ENCODE results near the gene CCDC150.
"Not testable (repeated sequence)": the region's sequence is repeated elsewhere in the genome, so short reads cannot be mapped to it uniquely, and the experiment has no call there.

The CCDC150 gene

DNA sequence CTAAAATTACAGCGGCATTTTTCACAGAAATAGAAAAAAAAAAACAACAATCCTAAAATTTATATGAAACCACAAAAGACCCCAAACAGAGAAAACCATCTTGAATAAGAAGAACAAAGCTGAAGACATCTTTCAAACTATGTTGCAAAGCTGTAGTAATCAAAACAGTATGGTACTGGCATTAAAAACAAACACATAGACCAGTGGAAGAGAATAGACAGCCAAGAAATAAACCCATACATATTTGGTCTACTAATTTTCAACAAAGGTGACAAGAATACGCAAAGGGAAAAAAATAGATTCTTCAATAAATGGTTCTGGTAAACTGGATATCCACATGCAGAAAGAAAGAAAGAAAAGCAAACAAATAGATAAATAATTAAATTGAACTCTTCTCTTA, 9.0 kb upstream of the CCDC150 start:
- in situ Hi-C loops (cut with MboI; ENCODE audit: low sequenced_read_pairs), result no loop called here

DNA sequence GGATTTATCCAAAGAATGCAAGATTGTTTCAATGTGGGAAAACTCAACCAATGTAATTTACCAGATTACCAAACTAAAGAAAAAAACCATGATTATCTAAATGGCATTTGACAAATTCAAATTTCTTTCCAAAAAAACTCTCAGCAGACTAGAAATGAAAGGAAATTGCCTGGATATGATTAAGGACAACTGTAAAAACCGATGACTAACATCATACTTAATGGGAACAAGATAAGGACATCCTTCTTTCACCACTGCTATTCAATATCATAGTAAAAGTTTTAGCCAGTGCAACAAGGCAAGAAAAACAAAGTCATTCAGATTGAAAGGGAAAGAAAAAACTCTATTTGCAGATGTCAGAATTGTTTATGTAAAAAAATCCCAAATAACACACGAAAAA, 4.4 kb upstream of the CCDC150 start:
- in situ Hi-C loops (cut with MboI; ENCODE audit: low sequenced_read_pairs), result no loop called here

DNA sequence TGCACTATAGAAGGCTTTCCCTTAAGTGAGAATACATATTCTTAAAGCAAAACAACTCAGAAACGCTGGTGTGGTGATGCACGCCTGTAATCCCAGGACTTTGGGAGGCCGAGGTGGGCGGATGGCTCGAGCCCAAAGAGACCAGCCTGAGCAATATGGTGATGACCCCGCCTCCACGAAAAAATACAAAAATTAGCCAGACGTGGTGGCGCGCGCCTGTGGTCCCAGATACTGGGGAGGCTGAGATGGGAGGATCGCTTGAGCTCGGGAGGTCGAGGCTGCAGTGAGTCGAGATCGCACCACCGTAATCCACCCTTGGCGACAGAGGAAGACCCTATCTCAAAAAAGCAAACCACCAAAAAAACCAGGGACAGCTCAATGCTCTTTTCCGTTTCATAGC, 750 bp upstream of the CCDC150 start:
- in situ Hi-C loops (cut with MboI; ENCODE audit: low sequenced_read_pairs), result no loop called here

DNA sequence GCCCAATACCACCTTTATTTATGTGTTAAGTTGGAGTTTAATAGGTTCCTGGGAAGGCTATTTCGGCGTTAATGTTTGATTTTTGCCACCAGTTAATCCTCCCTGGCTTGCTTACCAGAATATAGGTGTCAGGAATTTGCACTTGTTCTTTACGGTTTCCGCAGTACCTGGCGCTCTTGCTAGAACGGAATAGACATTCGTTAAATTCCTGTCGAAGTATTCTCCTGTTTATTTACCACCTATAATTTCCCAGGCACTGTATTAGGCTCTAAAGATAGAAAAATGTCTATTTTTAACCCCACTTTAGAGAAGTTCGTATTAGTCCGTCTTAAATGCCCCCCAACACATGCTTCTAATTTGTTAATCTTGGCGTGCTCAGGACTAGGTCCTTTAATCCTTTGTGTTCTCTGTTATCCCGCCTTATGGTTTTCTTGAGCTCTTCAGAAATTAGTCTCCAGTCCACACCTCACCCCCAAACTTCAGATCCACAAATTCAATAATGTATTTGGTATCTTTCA, 575 bp downstream of the CCDC150 start:
- in situ Hi-C loops (cut with MboI; ENCODE audit: low sequenced_read_pairs), result no loop called here

DNA sequence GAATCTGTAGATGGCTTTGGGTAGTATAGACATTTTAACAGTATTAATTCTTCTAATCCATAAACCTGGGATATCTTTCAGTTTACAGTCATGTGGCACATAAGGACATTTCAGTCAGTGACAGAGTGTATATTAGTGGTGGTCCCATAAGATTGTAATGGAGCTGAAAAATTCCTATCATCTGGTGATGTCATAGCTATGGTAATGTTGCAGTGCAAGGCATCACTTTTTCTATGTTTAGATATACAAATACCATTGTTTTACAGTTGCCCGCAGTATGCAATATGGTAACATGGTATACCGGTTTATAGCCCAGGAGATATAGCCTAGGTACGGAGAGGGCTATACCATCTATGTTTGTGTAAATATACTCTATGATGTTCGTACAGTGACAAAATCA, 9.7 kb downstream of the CCDC150 start:
- in situ Hi-C loops (cut with MboI; ENCODE audit: low sequenced_read_pairs), result no loop called here

DNA sequence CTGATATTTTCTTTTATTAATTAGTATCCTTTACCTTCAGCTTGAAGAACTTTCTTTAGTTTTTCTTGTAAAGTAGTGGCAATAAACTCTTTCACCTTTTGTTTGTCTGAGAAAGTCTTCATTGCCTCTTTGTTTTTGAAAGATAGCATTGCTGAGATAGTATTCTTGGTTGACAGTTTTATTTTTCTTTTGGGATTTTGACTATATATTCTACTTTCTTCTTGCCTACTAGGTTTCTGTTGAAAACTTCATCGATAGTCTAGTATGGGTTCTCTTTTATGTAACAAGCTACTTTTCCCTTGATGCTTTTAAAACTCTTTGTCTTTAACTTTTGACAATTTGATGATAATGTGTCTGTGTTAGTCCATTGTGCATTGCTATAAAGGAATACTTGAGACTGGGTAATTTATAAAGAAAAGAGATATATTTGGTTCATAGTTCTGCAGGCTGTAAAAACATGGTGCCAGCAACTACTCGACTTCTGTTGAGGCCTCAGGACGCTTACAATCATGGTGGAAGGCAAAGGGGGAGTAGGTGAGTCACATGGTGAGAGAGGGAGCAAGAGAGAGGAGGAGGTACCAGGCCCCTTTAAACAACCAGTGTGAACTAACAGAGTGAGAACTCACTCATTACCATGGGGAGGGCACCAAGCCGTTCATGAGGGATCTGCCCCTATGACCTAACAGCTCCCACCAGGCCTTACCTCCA, 12.0 kb downstream of the CCDC150 start:
- in situ Hi-C loops (cut with MboI; ENCODE audit: low sequenced_read_pairs), result no loop called here

DNA sequence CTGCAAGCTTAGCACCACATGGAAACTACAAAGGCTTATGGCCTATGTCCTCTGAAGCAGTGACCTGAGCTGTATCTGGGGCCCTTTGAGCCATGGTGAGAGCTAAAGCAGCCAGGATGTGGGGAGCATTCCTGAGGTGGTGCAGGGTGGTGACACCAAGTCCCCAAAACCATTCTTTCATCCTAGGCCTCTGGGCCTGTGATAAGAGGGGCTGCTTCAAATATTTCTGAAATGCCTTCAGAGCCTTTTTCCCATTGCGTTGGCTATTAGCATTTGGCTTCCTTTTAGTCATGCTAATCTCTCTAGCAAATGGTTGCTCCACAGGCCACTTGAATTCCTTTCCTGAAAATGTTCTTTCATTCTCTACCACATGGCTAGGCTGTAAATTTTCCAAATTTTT, 13.4 kb downstream of the CCDC150 start:
- in situ Hi-C loops (cut with MboI; ENCODE audit: low sequenced_read_pairs), result no loop called here

DNA sequence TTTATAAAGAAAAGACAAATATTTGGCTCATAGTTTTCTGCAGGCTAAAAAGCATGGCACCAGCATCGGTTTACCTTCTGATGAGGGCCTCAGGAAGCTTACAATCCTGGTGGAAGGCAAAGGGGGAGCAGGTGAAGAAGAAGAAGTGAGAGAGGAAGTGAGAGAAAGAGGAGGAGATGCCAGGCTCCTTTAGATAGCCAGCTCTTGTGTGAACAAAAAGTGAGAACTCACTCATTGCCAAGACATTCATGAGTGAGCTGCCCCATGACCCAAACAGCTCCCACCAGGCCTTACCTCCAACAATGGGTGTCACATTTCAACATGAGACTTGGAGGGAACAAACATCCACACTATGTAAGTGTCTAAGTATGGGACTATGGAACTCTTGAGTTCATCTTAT, 14.3 kb downstream of the CCDC150 start:
- in situ Hi-C loops (cut with MboI; ENCODE audit: low sequenced_read_pairs), result no loop called here

DNA sequence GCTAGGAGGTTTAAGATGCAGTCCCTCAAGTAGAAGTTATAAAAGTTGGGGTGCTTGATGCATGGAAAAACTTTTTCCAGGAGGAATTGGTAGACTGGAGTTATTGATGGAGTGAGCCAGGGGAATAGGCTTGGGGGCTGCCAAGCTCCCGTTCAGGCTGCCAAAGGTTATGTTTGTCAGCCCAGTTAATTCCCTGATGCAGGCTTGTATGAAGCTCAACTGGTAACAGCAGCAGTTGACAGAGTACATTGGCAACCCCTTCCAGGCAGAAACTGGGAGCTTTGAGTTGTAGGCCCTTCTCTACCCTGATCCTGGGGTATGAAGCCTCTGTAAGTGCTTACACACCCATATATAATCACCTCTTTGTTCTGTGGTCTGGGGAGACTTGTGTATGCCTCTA, 16.2 kb downstream of the CCDC150 start:
- in situ Hi-C loops (cut with MboI; ENCODE audit: low sequenced_read_pairs), result no loop called here

DNA sequence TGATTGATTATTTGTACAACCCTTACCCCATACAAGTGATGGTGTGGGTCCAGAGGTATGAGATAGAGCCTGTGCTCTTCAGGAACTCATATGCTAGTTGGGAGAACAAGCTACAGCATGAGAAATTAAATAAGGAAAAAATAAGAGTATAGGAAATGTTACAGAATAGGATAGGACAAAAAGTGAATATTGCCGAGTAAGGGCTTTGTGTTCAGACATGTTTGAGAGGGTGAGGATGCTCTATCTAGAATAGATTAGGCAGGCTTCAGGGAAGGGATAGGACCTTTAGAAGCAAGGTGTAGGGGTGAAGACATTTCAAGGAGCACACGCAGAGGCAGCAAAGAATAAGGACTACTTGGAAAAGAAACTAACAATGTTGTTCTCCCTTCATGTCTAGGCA, 17.8 kb downstream of the CCDC150 start:
- in situ Hi-C loops (cut with MboI; ENCODE audit: low sequenced_read_pairs), result no loop called here

DNA sequence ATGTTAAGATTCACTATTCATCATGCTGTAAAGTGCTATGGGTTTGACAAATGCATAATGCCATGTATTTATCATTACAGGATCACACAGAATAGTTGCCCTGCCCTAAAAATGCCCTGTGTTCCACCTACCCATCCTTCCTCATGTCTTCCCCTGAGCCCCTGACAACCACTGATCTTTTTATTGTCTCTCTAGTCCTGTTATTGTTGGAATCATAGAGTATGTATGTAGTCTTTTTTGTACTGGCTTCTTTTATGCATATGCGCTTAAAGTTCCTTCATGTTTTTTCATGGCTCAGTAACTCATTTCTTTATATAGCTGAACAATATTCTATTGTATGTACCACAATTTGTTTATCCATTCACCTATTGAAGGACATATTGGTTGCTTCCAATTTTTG, 20.3 kb downstream of the CCDC150 start:
- in situ Hi-C loops (cut with MboI; ENCODE audit: low sequenced_read_pairs), result no loop called here

DNA sequence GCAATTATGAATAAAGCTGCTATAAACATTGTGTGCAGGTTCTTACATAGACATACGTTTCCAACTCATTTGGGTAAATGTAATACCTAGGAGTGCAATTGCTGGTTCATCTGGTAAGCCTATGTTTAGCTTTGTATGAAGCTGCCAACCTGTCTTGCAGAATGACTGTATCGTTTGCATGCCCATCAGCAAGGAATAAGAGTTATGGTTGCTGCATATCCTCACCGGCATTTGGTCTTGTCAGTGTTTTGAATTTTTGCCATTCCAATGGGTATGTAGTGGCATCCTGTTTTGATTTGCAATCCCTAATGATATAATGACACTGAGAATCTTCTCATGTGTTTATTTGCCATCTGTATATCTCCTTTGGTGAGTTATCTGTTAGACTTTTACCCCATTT, 20.7 kb downstream of the CCDC150 start:
- in situ Hi-C loops (cut with MboI; ENCODE audit: low sequenced_read_pairs), result no loop called here

DNA sequence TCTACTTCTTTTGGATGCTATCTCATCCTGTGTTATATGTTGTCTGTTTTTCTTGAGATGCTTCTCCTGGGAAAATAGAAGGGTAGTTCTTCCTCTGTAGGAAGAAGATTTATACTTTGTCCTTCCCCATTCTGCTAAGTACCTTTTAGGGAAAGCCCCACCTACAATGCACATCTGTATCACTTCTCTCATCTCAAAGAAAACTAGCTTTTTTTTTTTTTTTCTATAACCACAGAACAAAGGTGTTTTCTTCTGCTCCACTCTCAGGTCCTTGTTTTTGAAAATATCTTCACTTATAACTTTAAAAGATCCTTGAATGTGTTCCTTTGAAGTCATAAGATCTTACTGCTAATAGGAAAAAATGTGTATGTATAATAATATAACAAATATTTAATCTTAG, 30.8 kb downstream of the CCDC150 start:
- in situ Hi-C loops (cut with MboI; ENCODE audit: low sequenced_read_pairs), result no loop called here

DNA sequence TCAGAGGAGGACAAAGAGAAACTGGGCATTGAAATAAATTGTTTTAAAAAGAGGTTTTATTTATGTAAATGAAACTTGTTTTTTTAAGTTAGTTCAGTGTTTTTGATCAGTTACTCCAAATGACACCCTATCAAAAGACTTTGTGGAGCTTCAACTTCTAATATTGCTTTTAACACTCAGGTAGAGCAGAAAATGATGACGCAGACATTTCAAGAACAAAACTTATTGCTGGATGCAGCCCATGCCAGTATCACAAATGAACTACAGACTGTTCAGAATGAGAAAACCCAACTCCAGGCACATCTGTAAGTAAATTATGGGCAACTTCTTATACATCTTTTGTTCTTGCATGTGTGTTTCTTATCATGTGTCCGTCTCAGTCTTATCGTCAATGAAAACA, 36.4 kb downstream of the CCDC150 start:
- in situ Hi-C loops (cut with MboI; ENCODE audit: low sequenced_read_pairs), result no loop called here

DNA sequence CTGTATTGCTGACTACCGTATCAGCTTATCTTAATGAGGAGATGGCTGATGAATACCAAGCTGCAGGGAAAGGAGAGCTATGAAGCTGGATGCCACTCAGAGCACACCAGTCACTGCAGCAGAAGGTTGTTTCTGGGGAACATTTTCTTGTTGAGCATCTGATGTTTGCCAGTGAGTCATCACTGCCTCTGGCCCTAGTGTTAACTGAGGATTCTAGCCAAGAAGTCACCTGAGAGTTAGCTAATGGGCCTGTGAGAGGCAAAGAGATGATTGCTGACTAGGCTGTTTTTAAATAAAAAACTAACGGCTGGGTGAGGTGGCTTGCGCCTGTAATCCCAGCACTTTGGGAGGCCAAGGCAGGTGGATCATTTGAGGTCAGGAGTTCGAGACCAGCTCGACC, 37.9 kb downstream of the CCDC150 start:
- in situ Hi-C loops (cut with MboI; ENCODE audit: low sequenced_read_pairs), result no loop called here

DNA sequence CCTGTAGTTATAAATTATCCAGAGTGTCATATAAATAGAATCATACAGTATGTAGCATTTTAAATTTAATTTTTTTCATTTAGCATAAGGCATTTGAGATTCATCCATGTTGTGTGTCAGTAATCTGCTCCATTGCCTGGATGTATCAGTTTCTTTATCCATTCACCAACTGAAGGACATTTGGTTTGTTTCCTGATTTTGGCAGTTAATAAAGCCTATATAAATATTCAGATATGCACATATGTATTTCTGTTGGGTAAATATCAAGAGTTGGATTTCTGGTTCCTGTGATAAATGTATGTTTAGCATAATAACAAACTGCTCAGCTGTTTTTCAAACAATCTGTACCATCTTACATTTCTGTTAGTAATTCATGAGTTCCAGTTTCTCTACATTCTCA, 39.9 kb downstream of the CCDC150 start:
- in situ Hi-C loops (cut with MboI; ENCODE audit: low sequenced_read_pairs), result no loop called here

DNA sequence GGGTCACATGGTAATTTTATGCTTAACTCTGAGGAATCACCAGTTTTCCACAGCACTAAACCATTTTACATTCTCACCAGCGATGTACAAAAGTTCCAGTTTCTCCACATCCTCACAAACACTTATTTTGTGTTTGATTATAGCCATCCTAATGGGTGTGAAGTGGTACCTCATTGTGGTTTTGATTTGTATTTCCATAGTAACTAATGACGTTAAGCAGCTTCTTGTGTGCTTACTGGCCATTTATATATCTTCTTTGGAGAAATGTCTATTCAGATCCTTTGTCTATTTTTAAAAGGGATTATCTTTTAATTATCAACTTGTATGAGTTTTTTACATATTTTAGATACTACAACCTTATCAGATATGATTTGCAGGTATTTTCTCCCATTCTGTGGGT, 42.0 kb downstream of the CCDC150 start:
- in situ Hi-C loops (cut with MboI; ENCODE audit: low sequenced_read_pairs), result no loop called here

DNA sequence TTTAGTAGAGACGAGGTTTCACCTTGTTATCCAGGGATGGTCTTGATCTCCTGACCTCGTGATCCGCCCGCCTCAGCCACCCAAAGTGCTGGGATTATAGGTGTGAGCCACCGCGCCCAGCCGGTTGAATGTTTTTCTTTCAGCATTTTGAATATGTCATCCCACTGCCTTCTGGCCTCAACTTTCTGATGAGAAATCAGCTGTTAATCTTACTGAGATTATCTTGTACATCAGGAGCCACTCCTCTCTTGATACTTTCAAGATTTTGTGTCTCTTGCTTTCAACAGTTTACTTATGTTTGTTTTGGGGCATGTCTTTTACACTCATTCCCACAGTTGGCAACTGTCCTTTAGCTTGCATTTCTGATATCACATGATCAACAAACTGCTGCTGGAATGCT, 46.3 kb downstream of the CCDC150 start:
- in situ Hi-C loops (cut with MboI; ENCODE audit: low sequenced_read_pairs), result no loop called here

DNA sequence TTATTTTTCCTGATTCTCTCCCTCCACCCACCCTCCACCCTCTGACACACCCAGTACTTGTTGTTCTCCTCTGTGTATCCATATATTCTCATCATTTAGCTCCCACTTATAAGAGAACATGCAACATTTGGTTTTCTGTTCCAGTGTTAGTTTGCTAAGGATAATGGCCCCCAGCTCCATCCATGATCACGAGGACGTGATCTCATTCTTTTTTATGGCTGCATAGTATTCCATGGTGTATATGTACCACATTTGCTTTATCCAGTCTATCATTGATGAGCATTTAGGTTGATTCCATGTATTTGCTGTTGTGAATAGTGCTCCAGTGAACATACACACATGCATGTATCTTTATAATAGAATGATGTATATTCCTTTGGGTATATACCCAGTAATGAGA, 47.2 kb downstream of the CCDC150 start:
- in situ Hi-C loops (cut with MboI; ENCODE audit: low sequenced_read_pairs), result not testable (repeated sequence)

DNA sequence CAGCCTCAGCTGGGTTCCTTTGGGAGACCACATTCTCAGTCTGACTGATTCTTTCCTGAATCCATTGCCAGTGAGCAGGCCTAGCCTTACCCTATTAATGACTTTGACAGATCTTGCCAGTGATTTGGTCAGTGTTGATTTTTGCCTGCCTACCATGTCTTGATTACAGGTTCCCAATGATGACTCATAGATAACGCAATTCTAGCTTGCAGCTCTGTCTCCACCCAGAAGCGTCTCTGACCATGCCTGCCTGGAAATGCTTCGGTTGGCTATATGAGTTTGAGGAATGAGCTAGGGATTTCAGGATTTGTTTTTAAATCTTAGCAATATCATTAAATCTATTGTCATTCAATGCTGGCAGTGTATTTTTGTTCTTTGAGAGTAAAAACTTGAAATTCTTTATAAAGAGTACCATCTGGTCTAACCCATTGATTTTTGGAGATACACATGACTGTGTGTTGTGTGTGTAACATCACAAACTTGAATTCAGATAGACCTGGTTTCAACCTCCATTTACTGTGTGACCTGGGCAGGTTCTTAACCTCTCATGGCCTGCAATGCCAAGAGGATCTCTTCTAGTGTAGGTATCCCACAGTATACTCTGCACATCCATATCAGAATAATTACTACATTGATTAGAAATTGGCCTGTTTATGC, 57.0 kb downstream of the CCDC150 start:
- in situ Hi-C loops (cut with MboI; ENCODE audit: low sequenced_read_pairs), result no loop called here

DNA sequence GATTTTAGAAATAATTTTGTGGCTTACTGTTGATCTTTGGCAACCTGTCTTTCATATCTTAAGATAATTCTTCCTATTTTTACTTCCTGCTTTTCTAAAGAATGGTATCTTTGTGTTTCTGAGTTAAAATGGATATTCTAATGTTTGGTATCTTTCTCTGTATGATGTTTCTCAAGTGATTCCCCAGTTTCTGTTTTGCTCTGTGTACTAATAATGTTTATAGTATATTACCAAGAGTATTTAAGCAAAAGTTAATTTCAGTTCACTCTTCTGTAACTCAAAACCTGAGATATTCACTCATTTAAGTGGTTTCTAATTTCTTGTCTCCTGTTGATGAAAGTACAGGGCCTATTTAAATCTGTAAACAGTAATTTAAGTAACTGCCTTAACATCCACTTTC, 58.3 kb downstream of the CCDC150 start:
- in situ Hi-C loops (cut with MboI; ENCODE audit: low sequenced_read_pairs), result no loop called here

DNA sequence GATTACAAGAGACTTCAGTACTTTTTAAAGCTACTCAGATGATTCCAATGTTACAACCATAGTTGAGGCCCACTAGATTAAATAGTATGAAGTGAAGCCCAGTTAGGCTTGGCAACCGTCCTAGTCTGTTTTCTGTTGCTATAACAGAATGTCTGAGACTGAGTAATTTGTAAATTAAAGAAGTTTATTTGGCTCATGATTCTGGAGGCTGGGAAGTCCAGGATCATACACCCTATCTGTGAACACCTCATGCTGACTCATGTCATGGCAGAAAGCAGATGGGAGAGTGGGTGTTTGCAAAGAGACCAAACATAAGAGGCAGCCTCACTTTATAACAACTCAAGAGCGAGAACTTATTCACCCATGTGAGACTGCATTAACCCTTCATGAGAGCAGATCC, 63.1 kb downstream of the CCDC150 start:
- in situ Hi-C loops (cut with MboI; ENCODE audit: low sequenced_read_pairs), result no loop called here

DNA sequence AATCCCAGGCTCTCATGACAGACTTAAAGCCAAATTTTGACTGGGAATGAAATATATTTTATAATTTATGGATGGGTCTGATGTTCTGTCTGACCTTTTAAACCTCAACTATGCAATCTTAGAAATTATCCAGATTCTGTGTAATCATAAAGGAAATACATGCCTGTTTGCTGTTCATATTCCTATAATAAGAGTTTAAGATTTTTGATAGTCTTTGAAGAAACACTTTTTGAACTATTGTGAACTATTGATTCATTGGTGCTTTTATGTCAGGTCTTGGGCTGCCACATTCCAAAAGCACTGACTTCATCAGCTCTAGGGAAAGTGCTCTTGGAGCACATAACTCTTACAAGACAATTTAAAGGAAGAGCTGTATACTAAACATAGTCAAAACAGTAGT, 64.2 kb downstream of the CCDC150 start:
- in situ Hi-C loops (cut with MboI; ENCODE audit: low sequenced_read_pairs), result no loop called here
